Left ventricle myocardium superior (tissue), 1 donor: Measurements from ENCODE around the gene LGALSL. TPM values are rescaled to one million over a fixed set of nuclear protein-coding genes. Genes with fewer than 3 reads are reported as not detected.

Source experiments
- ATAC-seq: fragments of 200-7000 bp; cut with Tn5 transposase; one replicate; pipeline ENCODE4 v1.9.1; 2020; ENCODE audit warnings: mild to moderate bottlenecking, moderate library complexity
- DNase-seq: peaks from one replicate; pipeline ENCODE4 v3.0.0-alpha.2; 2020
- intact Hi-C: fragments of 100-400 bp; cut with micrococcal nuclease; formaldehyde crosslinking; loops from one replicate; pipeline ENCODE4 v1.11.0; 2022
- total RNA-seq: library from RNA; stranded (reverse); fragmentation: NEBNext Ultra II Directional; extraction: Animal tissue kit (Norgen Biotek cat#: 25700); gene quantifications from one replicate; pipeline ENCODE4 v1.2.1, GENCODE V29; 2021
- donor health status: DM: no; HTN: yes; CAD: no; lungs with severe emphysema.

Gene LGALSL
- total RNA-seq, 1 donor from 2014 or later: 5.8 TPM

DNA sequence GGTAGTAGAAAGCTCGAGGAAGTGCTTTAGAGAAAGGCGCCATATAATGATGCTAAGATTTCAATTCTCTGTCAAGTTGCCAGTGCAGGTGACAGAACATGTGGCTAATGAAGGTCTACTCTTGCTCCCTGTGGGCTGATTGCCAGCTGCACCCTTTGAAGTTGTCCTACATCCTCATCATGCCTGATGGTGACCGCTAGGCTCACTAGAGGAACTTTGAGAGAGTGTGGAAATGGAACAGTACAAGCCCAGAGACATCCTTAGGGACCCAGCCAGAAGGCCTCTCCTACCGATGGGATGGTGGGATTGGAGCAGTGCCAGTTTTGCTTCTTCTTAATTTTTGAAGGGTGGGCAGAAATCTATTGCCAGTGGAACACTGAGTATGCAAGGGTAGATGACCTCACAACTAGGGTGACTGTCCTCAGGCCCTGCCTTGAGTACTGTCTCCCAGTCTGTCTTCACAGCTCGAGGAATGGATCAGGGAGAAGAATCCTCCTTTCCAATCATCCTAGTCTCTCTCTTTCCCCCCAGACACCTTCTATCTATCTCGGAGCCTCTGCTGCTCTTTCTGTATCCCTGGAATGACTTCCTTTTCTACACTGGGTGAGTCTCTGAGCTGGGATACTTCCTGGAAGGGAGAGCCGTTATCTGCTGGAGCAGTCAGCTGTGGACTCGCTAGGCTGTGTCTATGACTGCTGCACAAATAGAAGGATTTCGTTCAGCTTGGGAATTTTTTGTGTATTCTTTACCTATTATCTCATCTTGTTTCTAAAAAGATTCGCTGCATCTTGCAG is 33.5 kb downstream of the LGALSL start:
- DNase-seq (no peak), ATAC-seq (peak; percentile 45)
- intact Hi-C loops: loop anchor here (2.0 kb wide), 2 partner anchors 157 to 439 kb away; no protein-coding TSS in a partner anchor

- intact Hi-C loops: loop anchor here (2.0 kb wide), 2 partner anchors 158 to 440 kb away; no protein-coding TSS in a partner anchor
- DNase-seq (peak; percentile 75), ATAC-seq (peak; percentile 72)
Measured at GRCh38 chr2:64488050-64488974, 34.4 kb downstream of the LGALSL start.

GRCh38 chr2:64489081-64489751 is 35.3 kb downstream of the LGALSL start:
- ATAC-seq (no peak), DNase-seq (no peak)
- intact Hi-C loops: loop anchor here (2.0 kb wide), 2 partner anchors 158 to 440 kb away; no protein-coding TSS in a partner anchor

GRCh38 chr2:64491426-64491825 is 37.5 kb downstream of the LGALSL start:
- intact Hi-C loops: no loop called here
- DNase-seq (no peak), ATAC-seq (no peak)

DNA sequence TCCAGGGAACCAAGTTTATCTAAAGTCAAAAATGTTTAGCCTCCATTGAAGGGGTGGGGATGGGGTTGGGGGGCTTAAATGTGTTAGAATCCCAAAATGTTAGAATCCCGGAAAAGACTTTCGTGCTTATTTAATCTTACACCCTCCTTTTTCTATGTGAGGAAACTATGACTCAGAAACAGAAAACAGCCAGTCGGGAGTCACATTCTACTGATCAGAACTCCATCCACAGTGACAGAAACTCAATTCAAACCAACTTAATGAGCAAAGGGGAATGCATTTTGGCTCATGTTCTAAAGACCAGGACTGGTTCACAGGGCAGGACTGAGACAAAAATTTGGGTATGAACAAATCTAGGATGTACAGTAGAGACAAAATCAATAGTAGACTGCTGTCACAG is 38.3 kb downstream of the LGALSL start:
- no peak for DNase-seq
- intact Hi-C loops: no loop called here
- ATAC-seq: no peak

DNA sequence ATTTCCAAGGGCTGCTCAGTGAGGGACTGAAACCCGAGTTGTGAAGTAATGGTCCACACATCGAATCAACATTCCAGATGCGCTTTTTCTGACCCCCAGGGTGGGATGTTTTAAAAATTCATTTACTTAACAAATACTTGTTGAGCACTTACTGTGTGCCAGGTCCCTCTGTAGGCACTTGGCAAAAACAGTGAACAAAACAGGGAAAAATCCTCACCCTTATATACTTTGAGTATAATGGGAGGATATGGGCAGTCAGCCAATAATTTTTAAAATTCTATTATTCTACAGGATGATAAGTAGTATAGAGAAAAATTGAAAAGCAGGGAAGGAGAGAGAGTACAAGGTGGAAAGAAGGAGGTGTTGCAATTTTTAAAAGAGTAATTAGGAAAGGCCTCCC is 38.9 kb downstream of the LGALSL start:
- ATAC-seq: no peak
- DNase-seq: no peak
- intact Hi-C loops: no loop called here

DNA sequence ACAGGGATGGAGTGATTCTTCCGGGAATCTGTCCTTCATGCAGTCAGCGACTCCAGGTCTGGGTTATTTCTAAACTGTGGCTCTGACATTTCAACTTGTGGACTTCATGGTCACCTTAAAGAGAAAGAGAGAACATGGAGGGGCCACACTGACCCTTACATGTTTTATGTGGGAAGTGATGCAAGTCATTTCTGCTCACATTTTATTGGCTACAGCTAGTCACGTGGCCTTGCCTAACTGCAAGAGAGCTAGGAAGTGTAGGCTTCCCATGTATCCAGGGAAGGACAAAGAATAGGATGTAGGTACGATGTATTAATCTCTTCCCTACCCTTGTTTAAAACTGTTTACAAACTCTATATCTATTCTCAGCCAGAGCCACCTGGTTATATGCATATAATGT is 39.8 kb downstream of the LGALSL start:
- intact Hi-C loops: no loop called here
- DNase-seq (no peak), ATAC-seq (no peak)

DNA sequence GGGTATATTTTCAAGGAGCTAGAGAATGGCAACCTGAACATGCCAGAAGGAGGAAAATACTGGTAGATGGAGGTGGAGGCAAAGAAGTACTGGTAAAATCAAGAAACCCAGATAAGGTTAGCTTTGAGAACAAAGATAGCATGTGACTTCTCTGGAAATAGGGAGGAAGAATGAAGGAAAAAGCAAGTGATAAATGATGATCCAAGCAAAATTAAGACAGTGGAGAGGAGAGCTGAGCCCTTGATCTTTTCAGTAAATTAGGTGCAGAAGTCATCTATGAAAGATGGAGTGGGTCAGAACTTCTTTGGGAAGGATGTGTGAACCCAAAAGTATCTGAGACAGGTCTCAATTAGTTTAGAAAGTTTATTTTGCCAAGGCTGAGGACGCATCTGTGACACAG is 44.5 kb downstream of the LGALSL start:
- DNase-seq (no peak), ATAC-seq (no peak)
- intact Hi-C loops: no loop called here

GRCh38 chr2:64500549-64500948 is 46.6 kb downstream of the LGALSL start:
- intact Hi-C loops: no loop called here
- DNase-seq (no peak), ATAC-seq (no peak)

DNA sequence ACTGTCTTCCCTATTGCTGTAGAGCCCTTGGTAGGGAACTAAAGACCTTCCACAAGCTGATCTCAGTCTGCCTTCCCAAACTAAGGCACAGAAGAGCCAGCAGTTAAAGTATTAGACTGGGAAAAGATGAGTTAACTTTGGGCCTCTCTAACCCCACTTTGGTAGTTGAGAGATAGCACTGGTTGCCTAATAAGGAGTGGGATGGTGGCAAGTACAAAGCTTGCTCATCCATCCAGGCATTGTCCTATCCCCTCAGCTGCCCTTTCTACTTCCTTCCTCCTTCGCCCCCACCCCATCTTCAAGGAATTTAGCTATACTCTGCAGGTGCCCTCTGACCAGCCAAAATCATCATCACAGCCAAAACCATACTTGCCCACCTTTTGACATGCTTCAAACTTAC is 48.0 kb downstream of the LGALSL start:
- ATAC-seq (no peak), DNase-seq (no peak)
- intact Hi-C loops: no loop called here

- intact Hi-C loops: no loop called here
- no peak for ATAC-seq
- DNase-seq: no peak
Measured at GRCh38 chr2:64502860-64503259, 48.9 kb downstream of the LGALSL start.

DNA sequence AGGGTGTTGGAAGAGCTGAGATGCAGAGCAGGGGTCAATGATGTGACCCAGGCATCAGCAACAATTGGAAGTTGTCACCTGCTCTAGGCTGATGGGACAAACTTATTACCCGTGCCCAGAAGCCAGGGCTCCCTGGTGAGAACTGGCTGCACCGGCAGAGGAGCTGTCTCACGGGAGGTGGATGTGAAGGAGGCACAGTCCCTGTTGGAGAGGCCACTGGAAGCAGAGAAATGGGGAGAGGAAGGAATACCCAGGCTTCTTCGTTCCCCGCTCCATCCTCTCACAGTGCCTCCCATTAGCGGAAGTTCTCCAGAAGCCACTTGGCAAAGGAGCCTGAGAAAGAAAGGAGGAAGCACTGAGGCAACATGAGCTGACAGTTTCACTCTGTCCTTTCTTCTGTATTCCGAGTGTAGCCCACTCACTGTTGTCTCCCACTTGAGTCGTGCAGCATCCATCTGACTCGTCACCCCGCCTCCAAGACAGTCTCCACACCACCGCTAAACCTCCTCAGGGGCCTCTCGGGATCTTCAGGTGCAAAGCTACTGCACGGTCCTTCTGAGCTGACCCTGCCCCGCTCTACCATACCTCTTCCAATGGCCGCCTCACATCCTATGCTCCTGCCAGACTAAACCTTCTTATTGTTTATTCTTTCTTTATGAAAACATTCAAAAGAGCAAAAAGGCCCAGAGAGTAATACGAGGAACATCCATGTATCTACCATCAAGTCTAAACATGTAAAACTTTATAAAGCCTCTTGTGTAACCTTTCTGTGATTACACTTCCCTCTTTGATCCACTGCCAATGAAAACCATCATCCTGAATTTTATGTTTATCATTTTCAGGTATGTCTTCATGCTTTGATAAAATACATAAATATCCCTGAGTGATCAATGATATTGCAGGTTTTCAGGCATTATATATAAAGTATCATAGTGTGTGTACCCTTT is 51.1 kb downstream of the LGALSL start:
- no peak for DNase-seq
- ATAC-seq: no peak
- intact Hi-C loops: no loop called here

- DNase-seq (no peak), ATAC-seq (no peak)
- intact Hi-C loops: no loop called here
Measured at GRCh38 chr2:64506686-64507085, 52.7 kb downstream of the LGALSL start.

Other genes starting within 250 kb of the LGALSL start
- 13.0 TPM for gene AFTPH, start 70.2 kb downstream of the LGALSL start, total RNA-seq
- 14.6 TPM for gene SERTAD2, start 199.8 kb downstream of the LGALSL start, total RNA-seq